Liver (tissue), 9 donors: ENCODE results near the gene SNX10. TPM values are rescaled to one million over a fixed set of nuclear protein-coding genes. Genes with fewer than 3 reads are reported as not detected.
A peak's percentile ranks its signal among the peaks of the same experiment; 100 is the strongest.

Source experiments
- DNase-seq: peaks from one replicate; pipeline ENCODE4 v3.0.0-alpha.2; 2017; ENCODE audit warnings: low spot score
- H3K27ac ChIP-seq, 2 donors: one replicate each; pipeline ENCODE4 v1.7.0; 2013; ENCODE audit warnings: inconsistent platforms in 2 of 2, low read length in 2 of 2, control low read depth in 1 of 2, low read depth in 1 of 2, mild to moderate bottlenecking in 1 of 2
- H3K27me3 ChIP-seq, 4 donors: one replicate each; pipeline versions ENCODE4 v1.6.1 to v1.7.0; 2013; ENCODE audit warnings: low read length in 3 of 4, inconsistent platforms in 1 of 4, mild to moderate bottlenecking in 1 of 4, moderate library complexity in 1 of 4; ENCODE audit not compliant: control insufficient read depth in 4 of 4, insufficient read depth in 4 of 4
- H3K36me3 ChIP-seq, 4 donors: one replicate each; pipeline versions ENCODE4 v1.6.1 to v1.7.0; 2013; ENCODE audit warnings: low read length in 3 of 4, mild to moderate bottlenecking in 3 of 4, low read depth in 1 of 4, moderate library complexity in 1 of 4; ENCODE audit not compliant: control insufficient read depth in 4 of 4, insufficient read depth in 3 of 4
- H3K4me1 ChIP-seq, 4 donors: one replicate each; pipeline versions ENCODE4 v1.6.1 to v1.7.0; 2013; ENCODE audit warnings: low read length in 3 of 4, mild to moderate bottlenecking in 3 of 4, moderate library complexity in 1 of 4; ENCODE audit not compliant: control insufficient read depth in 4 of 4, insufficient read depth in 4 of 4
- H3K4me3 ChIP-seq, 3 donors: one replicate each; pipeline versions ENCODE4 v1.6.1 to v1.7.0; 2013; ENCODE audit warnings: low read length in 3 of 3, control low read depth in 1 of 3, low read depth in 1 of 3, mild to moderate bottlenecking in 1 of 3
- H3K9ac ChIP-seq, 2 donors: one replicate each; pipeline ENCODE4 v1.7.0; 2013; ENCODE audit warnings: low read length in 2 of 2, mild to moderate bottlenecking in 2 of 2, moderate library complexity in 2 of 2, control low read depth in 1 of 2, low read depth in 1 of 2
- H3K9me3 ChIP-seq, 4 donors: one replicate each; pipeline versions ENCODE4 v1.6.1 to v1.7.0; 2013; ENCODE audit warnings: low read length in 3 of 4; ENCODE audit not compliant: control insufficient read depth in 4 of 4
- ATF3 ChIP-seq: IDR thresholded peaks from 2 replicates; pipeline ENCODE4 v1.6.1; 2016; ENCODE audit warnings: antibody characterized with exemption
- EGR1 ChIP-seq, 2 donors: IDR thresholded peaks; 2 replicates each; pipeline ENCODE4 v1.6.1; 2016 to 2018; ENCODE audit warnings: antibody characterized with exemption in 2 of 2, low read depth in 2 of 2
- FOXA1 ChIP-seq: IDR thresholded peaks from 2 replicates; pipeline ENCODE4 v1.6.1; 2016; ENCODE audit warnings: antibody characterized with exemption
- FOXA2 ChIP-seq: IDR thresholded peaks from 2 replicates; pipeline ENCODE4 v1.6.1; 2016; ENCODE audit warnings: antibody characterized with exemption
- HNF4G ChIP-seq: IDR thresholded peaks from 2 replicates; pipeline ENCODE4 v1.6.1; 2016; ENCODE audit warnings: antibody characterized with exemption
- JUND ChIP-seq, 2 donors: IDR thresholded peaks; 2 replicates each; pipeline ENCODE4 v1.6.1; 2016; ENCODE audit warnings: antibody characterized with exemption in 2 of 2
- NR2F2 ChIP-seq: IDR thresholded peaks from 2 replicates; pipeline ENCODE4 v1.6.1; 2016; ENCODE audit warnings: antibody characterized with exemption
- RAD21 ChIP-seq, 2 donors: IDR thresholded peaks; 2 replicates each; pipeline ENCODE4 v1.6.1; 2016; ENCODE audit warnings: antibody characterized with exemption in 2 of 2, mild to moderate bottlenecking in 2 of 2
- REST ChIP-seq: IDR thresholded peaks from 2 replicates; pipeline ENCODE4 v1.6.1; 2016; ENCODE audit warnings: antibody characterized with exemption, mild to moderate bottlenecking
- RXRA ChIP-seq, 2 donors: IDR thresholded peaks; 2 replicates each; pipeline ENCODE4 v1.6.1; 2017 to 2018; ENCODE audit warnings: antibody characterized with exemption in 2 of 2, mild to moderate bottlenecking in 1 of 2
- SP1 ChIP-seq: IDR thresholded peaks from 2 replicates; pipeline ENCODE4 v1.6.1; 2018; ENCODE audit warnings: antibody characterized with exemption, mild to moderate bottlenecking
- YY1 ChIP-seq: IDR thresholded peaks from 2 replicates; pipeline ENCODE4 v1.6.1; 2016; ENCODE audit warnings: antibody characterized with exemption, mild to moderate bottlenecking
- ZBTB33 ChIP-seq: IDR thresholded peaks from 2 replicates; pipeline ENCODE4 v1.6.1; 2016; ENCODE audit warnings: antibody characterized with exemption
- WGBS: extraction: QIAGEN DNeasy Blood & Tissue Kit; methylation state at CpG from one replicate; pipeline ENCODE4 v1.1.7; 2013; 5-methylcytosine and 5-hydroxymethylcytosine counted together
- polyA plus RNA-seq, 2 donors: library from polyadenylated mRNA; stranded (reverse) in 1 of 2; unstranded in 1 of 2; fragments of 200-250 nt in 1 of 2; fragments of >200 nt in 1 of 2; fragmentation: Nextera tagmentation in 1 of 2; extraction: Ambion mirVana in 1 of 2; gene quantifications; one replicate each; pipeline versions ENCODE4 v1.2.1 to v1.2.3, GENCODE V29; 2013 to 2015
- total RNA-seq, 2 donors: library from RNA; depleted of rRNA; stranded (reverse); fragments of >200 nt; gene quantifications; one replicate each; pipeline ENCODE4 v1.2.3, GENCODE V29; 2014
- donor health status: healthy.
- donor health status: healthy.
- donor health status: healthy.
- donor health status: healthy.
- donor health status: healthy.

Gene SNX10
- total and polyA plus RNA-seq, 4 donors, result 5.9 to 15.9 (median 12.8) TPM

- Histone ChIP-seq H3K27ac (no peak overlapping the region), H3K4me3 (no peak overlapping the region), H3K4me1 (peaks cover 4 to 18% (median 10%) of the 10 kb centered on the region in 4 donors), H3K9me3 (no peaks in the 10 kb centered on the region), H3K27me3 (no peaks in the 10 kb centered on the region), H3K9ac (no peak overlapping the region), H3K36me3 (no peaks in the 10 kb centered on the region)
- DNase-seq, result no peak
- 46% methylated on average over 7 of the region's 7 CpGs for WGBS
- no peak for TF ChIP-seq NR2F2
- no peak for TF ChIP-seq ZBTB33
- no peak for TF ChIP-seq FOXA2
- no peak for TF ChIP-seq YY1
- no peak for TF ChIP-seq EGR1 (IDR thresholded peaks at IDR 0.05; ENCODE audit: low read depth in 2 of 2)
- no peak for TF ChIP-seq RXRA (IDR thresholded peaks at IDR 0.05)
- TF ChIP-seq ATF3, result no peak
Measured at GRCh38 chr7:26397332-26397731, 105.7 kb downstream of the SNX10 start.

- H3K27me3 ChIP-seq, result no peaks in the 10 kb centered on the region
- H3K36me3 ChIP-seq, result no peaks in the 10 kb centered on the region
- peak overlapping the region in 1 of 2 donors; percentile 28 for H3K27ac ChIP-seq
- TF ChIP-seq RXRA (IDR thresholded peaks at IDR 0.05) (no peak), JUND (IDR thresholded peaks at IDR 0.05) (no peak), FOXA2 (no peak)
- H3K4me1 ChIP-seq, result peaks cover 4 to 18% (median 10%) of the 10 kb centered on the region in 4 donors
- peak overlapping the region; percentile 23 to 72 (median 62) for H3K4me3 ChIP-seq
- H3K9ac ChIP-seq, result no peak overlapping the region
- no peaks in the 10 kb centered on the region for H3K9me3 ChIP-seq
- 7% methylated on average over 38 of the region's 38 CpGs for WGBS
- peak; percentile 47 for DNase-seq
Measured at GRCh38 chr7:26397796-26398426, 106.2 kb downstream of the SNX10 start.

GRCh38 chr7:26398427-26398755 is 106.7 kb downstream of the SNX10 start:
- Histone ChIP-seq H3K27me3 (no peaks in the 10 kb centered on the region), H3K36me3 (no peaks in the 10 kb centered on the region), H3K27ac (peak overlapping the region in 1 of 2 donors; percentile 28), H3K9me3 (no peaks in the 10 kb centered on the region), H3K9ac (no peak overlapping the region), H3K4me3 (peak overlapping the region; percentile 23 to 72 (median 62)), H3K4me1 (peaks cover 4 to 18% (median 10%) of the 10 kb centered on the region in 4 donors)
- under 1% methylated on average over 36 of the region's 36 CpGs for WGBS
- peak; percentile 50 for DNase-seq
- TF ChIP-seq HNF4G (no peak), REST (no peak), ZBTB33 (no peak), EGR1 (IDR thresholded peaks at IDR 0.05; ENCODE audit: low read depth in 2 of 2) (no peak), RAD21 (IDR thresholded peaks at IDR 0.05) (no peak), SP1 (no peak), FOXA1 (no peak), NR2F2 (no peak)
